ENCODE data around the gene MREG.

Gene MREG

GRCh38 chr2:215948051-215948450 lies 65.3 kb downstream of the MREG start:
- H3K27me3 ChIP-seq (replicated peaks; ENCODE audit: control insufficient read depth, insufficient read depth, low read length): no peaks in the 10 kb centered on the region
- no peak overlapping the region for H3K4me3 ChIP-seq (replicated peaks; ENCODE audit: low read depth, low read length)

GRCh38 chr2:215946586-215946985 lies 66.8 kb downstream of the MREG start:
- H3K27me3 ChIP-seq (replicated peaks; ENCODE audit: control insufficient read depth, insufficient read depth, low read length): no peaks in the 10 kb centered on the region
- DNase-seq (ENCODE audit: extremely low read depth, insufficient read length): no peak
- TF ChIP-seq, protein P1, sequence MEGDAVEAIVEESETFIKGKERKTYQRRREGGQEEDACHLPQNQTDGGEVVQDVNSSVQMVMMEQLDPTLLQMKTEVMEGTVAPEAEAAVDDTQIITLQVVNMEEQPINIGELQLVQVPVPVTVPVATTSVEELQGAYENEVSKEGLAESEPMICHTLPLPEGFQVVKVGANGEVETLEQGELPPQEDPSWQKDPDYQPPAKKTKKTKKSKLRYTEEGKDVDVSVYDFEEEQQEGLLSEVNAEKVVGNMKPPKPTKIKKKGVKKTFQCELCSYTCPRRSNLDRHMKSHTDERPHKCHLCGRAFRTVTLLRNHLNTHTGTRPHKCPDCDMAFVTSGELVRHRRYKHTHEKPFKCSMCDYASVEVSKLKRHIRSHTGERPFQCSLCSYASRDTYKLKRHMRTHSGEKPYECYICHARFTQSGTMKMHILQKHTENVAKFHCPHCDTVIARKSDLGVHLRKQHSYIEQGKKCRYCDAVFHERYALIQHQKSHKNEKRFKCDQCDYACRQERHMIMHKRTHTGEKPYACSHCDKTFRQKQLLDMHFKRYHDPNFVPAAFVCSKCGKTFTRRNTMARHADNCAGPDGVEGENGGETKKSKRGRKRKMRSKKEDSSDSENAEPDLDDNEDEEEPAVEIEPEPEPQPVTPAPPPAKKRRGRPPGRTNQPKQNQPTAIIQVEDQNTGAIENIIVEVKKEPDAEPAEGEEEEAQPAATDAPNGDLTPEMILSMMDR (IDR thresholded peaks at IDR 0.05; ENCODE audit: insufficient read depth, low read length, poor library complexity, severe bottlenecking): no peak
- peaks cover 6% of the 10 kb centered on the region for H3K36me3 ChIP-seq (ENCODE audit: control insufficient read depth, insufficient read depth, low read length)
- no peak overlapping the region for H3K4me3 ChIP-seq (replicated peaks; ENCODE audit: low read depth, low read length)

More at GRCh38 chr2:215948051-215948450, 65.3 kb downstream of the MREG start:
- DNase-seq (ENCODE audit: extremely low read depth, insufficient read length): no peak
- peaks cover 6% of the 10 kb centered on the region for H3K36me3 ChIP-seq (ENCODE audit: control insufficient read depth, insufficient read depth, low read length)
- TF ChIP-seq, protein P1 (IDR thresholded peaks at IDR 0.05; ENCODE audit: insufficient read depth, low read length, poor library complexity, severe bottlenecking): no peak

- no peak for DNase-seq (ENCODE audit: extremely low read depth, insufficient read length)
- TF ChIP-seq, protein P1 (IDR thresholded peaks at IDR 0.05; ENCODE audit: insufficient read depth, low read length, poor library complexity, severe bottlenecking): no peak
- H3K4me3 ChIP-seq (replicated peaks; ENCODE audit: low read depth, low read length): no peak overlapping the region
- H3K27me3 ChIP-seq (replicated peaks; ENCODE audit: control insufficient read depth, insufficient read depth, low read length): no peaks in the 10 kb centered on the region
- H3K36me3 ChIP-seq (ENCODE audit: control insufficient read depth, insufficient read depth, low read length): peaks cover 7% of the 10 kb centered on the region
Observed at GRCh38 chr2:215942194-215942593, 71.2 kb downstream of the MREG start.

DNA sequence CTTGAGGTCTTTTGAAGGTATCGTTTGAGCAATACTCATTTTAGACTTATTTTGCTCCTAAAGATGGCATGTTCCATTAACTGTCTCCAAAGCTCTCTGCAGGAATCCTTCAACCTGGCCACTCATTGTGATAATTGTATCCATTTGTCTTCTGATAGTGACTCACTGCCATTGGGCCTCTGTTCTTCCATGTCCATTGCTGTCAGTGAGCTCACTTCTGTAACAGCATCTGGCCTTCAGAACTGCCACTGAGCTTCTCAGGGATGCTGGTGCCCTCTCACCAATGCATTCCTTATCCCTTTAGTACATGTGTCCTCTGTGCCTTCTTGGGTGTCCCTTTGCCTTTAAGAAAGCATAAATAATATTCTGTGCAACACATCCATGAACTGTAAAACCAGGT lies 71.6 kb downstream of the MREG start:
- no peak for DNase-seq (ENCODE audit: extremely low read depth, insufficient read length)
- H3K36me3 ChIP-seq (ENCODE audit: control insufficient read depth, insufficient read depth, low read length): peaks cover 7% of the 10 kb centered on the region
- no peak overlapping the region for H3K4me3 ChIP-seq (replicated peaks; ENCODE audit: low read depth, low read length)
- TF ChIP-seq, protein P1 (IDR thresholded peaks at IDR 0.05; ENCODE audit: insufficient read depth, low read length, poor library complexity, severe bottlenecking): no peak
- no peaks in the 10 kb centered on the region for H3K27me3 ChIP-seq (replicated peaks; ENCODE audit: control insufficient read depth, insufficient read depth, low read length)

GRCh38 chr2:215940645-215941184 lies 72.6 kb downstream of the MREG start:
- TF ChIP-seq, protein P1 (IDR thresholded peaks at IDR 0.05; ENCODE audit: insufficient read depth, low read length, poor library complexity, severe bottlenecking): no peak
- Histone ChIP-seq H3K36me3 (ENCODE audit: control insufficient read depth, insufficient read depth, low read length) (peaks cover 6% of the 10 kb centered on the region), H3K4me3 (replicated peaks; ENCODE audit: low read depth, low read length) (no peak overlapping the region), H3K27me3 (replicated peaks; ENCODE audit: control insufficient read depth, insufficient read depth, low read length) (no peaks in the 10 kb centered on the region)
- no peak for DNase-seq (ENCODE audit: extremely low read depth, insufficient read length)

- Histone ChIP-seq H3K4me3 (replicated peaks; ENCODE audit: low read depth, low read length) (no peak overlapping the region), H3K27me3 (replicated peaks; ENCODE audit: control insufficient read depth, insufficient read depth, low read length) (no peaks in the 10 kb centered on the region), H3K36me3 (ENCODE audit: control insufficient read depth, insufficient read depth, low read length) (peaks cover 3% of the 10 kb centered on the region)
- no peak for DNase-seq (ENCODE audit: extremely low read depth, insufficient read length)
- TF ChIP-seq, protein P1 (IDR thresholded peaks at IDR 0.05; ENCODE audit: insufficient read depth, low read length, poor library complexity, severe bottlenecking): no peak
Observed at GRCh38 chr2:215937190-215937589, 76.2 kb downstream of the MREG start.
